H1 (cell line): ENCODE data around the gene ARMC9. TPM values are rescaled to one million over a fixed set of nuclear protein-coding genes. Genes with fewer than 3 reads are reported as not detected.

Experiments
- CHD7 ChIP-seq: fragments of 300-600 bp; sonication (generic); IDR thresholded peaks from 2 replicates; pipeline ENCODE4 v1.7.1; 2012; ENCODE audit warnings: low read length, moderate library complexity, mild to moderate bottlenecking, inconsistent platforms; ENCODE audit not compliant: insufficient replicate concordance
- EGR1 ChIP-seq: IDR thresholded peaks from 2 replicates; pipeline ENCODE4 v1.6.1; 2011; ENCODE audit warnings: low read depth, low read length, borderline replicate concordance
- MAFK ChIP-seq: IDR thresholded peaks from 2 replicates; pipeline ENCODE4 v1.6.1; 2012; ENCODE audit warnings: low read depth, mild to moderate bottlenecking, improper control_type of control experiment, low read length
- RXRA ChIP-seq: IDR thresholded peaks from 2 replicates; pipeline ENCODE4 v1.6.1; 2011; ENCODE audit warnings: low read depth, mild to moderate bottlenecking, low read length, moderate library complexity; ENCODE audit not compliant: insufficient read depth
- SIN3A ChIP-seq, 2 experiments: IDR thresholded peaks in 1 of 2; conservative IDR thresholded peaks in 1 of 2; 2 replicates each; pipeline ENCODE4 v1.6.1; 2011 to 2012; ENCODE audit warnings: low read length in 2 of 2, improper control_type of control experiment in 1 of 2, low read depth in 1 of 2, mild to moderate bottlenecking in 1 of 2
- SP1 ChIP-seq: IDR thresholded peaks from 2 replicates; pipeline ENCODE4 v1.6.1; 2011; ENCODE audit warnings: low read depth, low read length
- ZNF274 ChIP-seq: IDR thresholded peaks from 2 replicates; pipeline ENCODE4 v1.7.0; 2012; ENCODE audit warnings: low read length, borderline replicate concordance; ENCODE audit errors: extremely low read depth
- polyA plus RNA-seq, 7 experiments: library from polyadenylated mRNA; depleted of rRNA in 3 of 7; stranded (reverse) in 5 of 7; unstranded in 2 of 7; fragments of >200 nt in 5 of 7; fragments of 200-250 nt in 2 of 7; gene quantifications; 1 replicate in 5 of 7; 2 replicates in 1 of 7; 4 replicates in 1 of 7; pipeline versions ENCODE4 v1.2.1 to v1.2.3, GENCODE V29; 2011 to 2013; ENCODE audit warnings: missing spikeins in 2 of 7, mixed read lengths in 2 of 7
- total RNA-seq: library from RNA; stranded (reverse); fragmentation: NEBNext Ultra II Directional; extraction: Animal tissue kit (Norgen Biotek cat#: 25700); gene quantifications from 2 replicates; pipeline ENCODE4 v1.2.1, GENCODE V29; 2021

ARMC9 gene
- total and polyA plus RNA-seq, 2 of the 8 experiments (the other 6 are each of a cell fraction or from before 2014, with no cell fraction given) = 23.2 to 36.1 TPM

- TF ChIP-seq CHD7 (no peak), RXRA (no peak), SIN3A (conservative IDR thresholded peaks at IDR 0.05 in 1 of 2, IDR thresholded peaks at IDR 0.05 in 1 of 2; ENCODE audit: low read depth in 1 of 2, low read length in 2 of 2) (no peak), ZNF274 (no peak), MAFK (no peak), EGR1 (no peak), SP1 (no peak)
Measured at GRCh38 chr2:231413921-231414476, 215.6 kb downstream of the ARMC9 start (continued).
